NOMO-1 treated with dmso at 0.1 percent for 144 hours (cell line): Measurements from ENCODE around the gene KIRREL2.
"Not testable (repeated sequence)": the region's sequence is repeated elsewhere in the genome, so short reads cannot be mapped to it uniquely, and the experiment has no call there.

Source experiments
- DNase-seq: peaks from one replicate; lab custom pipeline; 2025; ENCODE audit not compliant: unreplicated experiment; lab: John Stamatoyannopoulos, UW

Gene KIRREL2

GRCh38 chr19:35856546-35857149 is at the start of gene KIRREL2:
Gene KIRREL2, plus strand, starts transcription at chr19:35856911. Its CDS starts 209 bp downstream, at chr19:35857120.
- peak; percentile 45 for DNase-seq

DNA sequence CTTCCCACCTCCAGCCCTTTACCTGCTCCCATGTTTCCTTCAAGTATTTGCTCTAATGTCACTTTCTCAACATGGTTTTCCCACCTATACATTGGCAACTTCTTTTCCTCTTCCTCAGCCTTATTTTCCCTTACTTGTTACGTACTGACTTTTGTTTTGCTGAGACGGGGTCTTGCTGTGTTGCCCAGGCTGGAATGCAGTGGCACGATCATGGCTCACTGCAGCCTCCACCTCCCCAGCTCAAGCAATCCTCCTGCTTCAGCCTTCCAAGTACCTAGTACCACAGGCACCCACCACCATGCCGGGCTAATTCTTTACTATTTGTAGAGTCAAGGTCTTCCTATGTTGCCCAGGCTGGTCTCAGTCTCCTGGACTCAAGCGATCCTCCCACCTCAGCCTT is 49.1 kb upstream of the KIRREL2 start:
- DNase-seq: no peak

DNA sequence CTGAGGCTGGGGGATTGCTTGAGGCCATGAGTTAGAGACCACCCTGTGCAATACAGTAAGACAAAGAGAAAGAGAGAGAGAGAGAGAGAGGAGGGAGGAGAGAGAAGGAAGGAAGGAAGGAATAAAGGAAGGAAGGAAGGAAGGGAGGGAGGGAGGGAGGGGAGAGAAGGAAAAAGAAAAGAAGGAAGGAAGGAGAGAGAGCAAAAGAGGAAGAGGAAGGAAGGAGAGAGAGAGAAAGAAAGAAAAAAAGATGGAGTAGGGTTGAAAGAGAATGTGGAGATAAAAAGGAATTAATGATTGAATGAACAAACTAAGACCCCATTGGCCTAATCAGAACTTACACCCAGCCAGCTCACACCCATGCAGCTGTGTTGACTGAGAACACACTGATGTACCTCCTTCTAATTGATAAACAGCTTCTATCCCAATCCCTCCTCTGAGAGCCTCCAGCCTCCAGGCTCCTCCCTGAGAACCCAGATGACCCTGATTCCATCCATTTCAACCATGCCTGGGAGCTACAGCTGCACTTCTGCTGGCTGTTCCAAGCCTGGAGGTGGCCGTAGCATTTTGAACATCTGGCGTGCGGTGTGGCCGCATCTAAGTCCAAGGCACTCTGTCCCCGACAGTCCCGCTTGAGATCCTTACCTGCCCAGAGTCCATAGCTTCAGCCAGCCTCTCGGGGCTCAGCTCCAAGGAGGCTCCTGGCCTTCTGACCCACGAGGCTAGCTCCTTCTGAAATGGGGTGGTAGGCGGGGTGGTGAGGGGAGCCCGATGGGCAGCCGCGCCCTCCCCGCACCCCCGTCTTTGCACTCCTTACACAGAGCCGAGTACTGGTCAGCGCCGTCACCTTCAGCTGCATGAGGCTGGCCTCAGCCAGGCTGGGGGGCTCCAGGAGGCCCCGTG is 45.1 kb upstream of the KIRREL2 start:
- no peak for DNase-seq

DNA sequence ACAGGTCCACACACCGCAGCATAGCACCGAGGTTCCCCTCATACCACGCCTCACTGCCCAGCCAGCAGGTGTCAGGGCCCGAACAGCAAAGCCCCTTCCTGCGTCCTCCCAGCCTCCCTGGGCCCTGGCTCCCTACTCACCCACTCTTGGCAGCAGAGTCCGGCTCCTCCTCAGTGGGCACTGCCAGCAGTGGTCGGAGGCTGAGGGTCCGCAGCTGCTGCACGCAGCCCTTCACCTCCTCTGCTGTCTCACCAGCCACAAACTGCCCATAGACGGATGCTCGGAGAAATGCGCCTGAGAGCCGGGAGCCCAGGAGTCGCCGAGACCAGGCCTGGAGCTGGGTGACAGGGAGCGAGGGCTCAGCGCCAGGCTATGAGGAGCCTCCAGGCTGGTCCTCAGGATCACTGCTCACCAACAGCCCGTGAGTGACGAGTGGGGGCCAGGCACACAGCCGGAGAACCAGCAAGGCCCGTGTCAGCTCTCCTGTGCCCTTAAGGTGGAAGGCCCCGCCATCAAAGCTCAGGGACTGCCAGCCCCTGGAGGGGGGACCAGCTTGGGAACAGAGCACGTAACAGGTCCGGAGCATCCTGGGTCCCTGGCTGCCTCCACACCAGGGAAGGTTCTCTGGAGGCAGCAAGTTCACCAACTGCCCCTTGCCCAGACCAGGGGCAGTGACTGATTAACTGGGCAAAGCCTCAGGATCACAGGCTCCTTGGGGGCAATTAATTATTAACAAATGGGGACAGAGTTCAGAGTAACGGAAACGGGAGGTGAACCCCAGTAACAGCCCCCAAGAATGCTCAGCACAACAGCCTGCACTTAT is 44.3 kb upstream of the KIRREL2 start, which contains the start of gene PRODH2:
TSS of gene PRODH2 (minus strand) at position 626 of the 823 bp plus-strand sequence. CDS start at position 586, 40 bp downstream.
- no peak for DNase-seq

DNA sequence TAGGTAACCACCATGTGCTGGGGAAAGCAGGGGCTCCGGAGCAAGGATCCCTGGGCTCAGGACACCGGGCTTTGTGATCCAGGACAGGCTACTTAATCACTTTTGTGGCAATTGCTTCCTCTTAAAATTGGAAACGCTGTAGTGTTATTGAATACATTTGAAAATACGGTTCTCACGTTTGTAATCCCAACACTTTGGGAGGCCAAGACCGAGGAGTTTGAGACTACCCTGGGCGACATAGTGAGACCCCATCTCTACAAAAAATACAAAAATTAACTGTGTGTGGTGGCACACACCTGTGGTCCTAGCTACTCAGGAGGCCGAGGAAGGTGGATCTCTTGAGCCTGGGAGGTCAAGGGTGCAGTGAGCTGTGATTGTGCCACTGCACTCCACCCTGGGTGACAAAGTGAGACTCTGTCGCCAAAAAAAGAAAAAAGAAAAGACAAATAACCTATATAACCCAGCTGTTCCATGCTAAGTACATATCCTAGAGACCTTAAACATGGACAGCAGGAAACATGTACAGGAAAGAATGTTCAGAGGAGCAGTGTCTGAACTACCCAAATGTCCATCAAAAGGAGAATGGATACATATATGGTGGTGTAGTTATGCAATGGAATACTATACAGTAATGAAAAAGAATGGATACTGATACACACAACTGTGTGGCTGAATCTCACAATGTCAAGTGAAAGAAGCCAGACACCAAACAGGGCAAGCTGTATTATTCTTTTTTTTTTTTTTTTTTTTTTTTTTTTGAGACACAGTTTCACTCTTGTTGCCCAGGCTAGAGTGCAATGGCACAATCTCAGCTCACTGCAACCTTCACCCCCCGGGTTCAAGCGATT is 43.4 kb upstream of the KIRREL2 start:
- no peak for DNase-seq

DNA sequence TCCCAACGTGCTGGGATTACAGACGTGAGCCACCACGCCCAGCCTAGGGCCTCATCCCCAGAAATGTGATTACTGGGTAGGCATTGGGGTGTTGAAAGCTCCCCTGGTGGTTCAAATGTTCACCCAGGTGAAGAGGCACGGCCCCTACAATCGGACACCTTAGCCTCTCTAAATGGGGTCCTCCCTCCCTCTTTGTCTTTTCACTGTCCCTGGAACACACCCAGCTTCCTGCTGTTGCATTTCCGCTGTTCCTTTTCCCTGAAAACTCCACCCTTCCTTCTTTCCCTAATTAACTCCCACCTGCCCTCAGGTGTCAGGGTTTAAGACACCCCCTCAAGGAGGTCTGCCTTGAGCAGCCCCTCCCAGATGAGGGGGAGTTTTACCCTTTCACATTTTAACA is 40.4 kb upstream of the KIRREL2 start:
- DNase-seq: no peak

DNA sequence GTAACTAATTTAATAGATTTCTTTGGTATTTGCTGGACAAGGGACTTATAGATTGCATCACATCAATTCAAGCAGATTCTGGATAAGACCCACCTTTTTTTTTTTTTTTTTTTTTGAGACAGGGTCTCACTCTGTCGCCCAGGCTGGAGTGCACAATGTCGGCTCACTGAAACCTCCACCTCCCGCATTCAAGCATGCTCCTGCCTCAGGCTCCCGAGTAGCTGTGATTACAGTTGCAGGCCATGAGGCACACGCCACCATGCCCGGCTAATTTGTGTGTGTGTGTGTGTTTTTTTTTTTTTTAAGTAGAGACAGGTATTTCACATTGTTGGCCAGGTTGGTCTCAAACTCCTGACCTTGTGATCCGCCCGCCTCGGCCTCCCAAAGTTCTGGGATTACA is 39.9 kb upstream of the KIRREL2 start:
- DNase-seq: no peak

GRCh38 chr19:35818445-35818844 is 38.3 kb upstream of the KIRREL2 start:
- DNase-seq: no peak

DNA sequence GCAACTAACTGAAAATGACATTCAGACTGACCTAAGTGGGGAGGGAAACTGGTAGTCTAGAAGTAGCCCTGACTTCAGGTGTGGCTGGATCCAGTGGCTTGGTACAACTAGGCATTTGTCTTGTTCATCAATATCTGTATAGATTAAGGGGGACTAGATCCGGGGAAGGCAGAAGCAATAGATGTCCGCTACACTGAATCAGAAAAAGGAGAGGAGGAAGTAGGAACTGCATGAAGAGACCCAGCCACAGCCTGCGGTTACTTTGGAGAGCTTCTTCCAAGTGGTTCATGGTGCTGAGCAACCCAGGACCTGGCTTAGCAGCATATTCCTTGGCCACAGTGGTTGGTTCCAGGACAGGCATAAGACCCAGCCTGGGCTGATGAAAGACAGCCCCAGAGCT is 34.1 kb upstream of the KIRREL2 start:
- peak; percentile 78 for DNase-seq

DNA sequence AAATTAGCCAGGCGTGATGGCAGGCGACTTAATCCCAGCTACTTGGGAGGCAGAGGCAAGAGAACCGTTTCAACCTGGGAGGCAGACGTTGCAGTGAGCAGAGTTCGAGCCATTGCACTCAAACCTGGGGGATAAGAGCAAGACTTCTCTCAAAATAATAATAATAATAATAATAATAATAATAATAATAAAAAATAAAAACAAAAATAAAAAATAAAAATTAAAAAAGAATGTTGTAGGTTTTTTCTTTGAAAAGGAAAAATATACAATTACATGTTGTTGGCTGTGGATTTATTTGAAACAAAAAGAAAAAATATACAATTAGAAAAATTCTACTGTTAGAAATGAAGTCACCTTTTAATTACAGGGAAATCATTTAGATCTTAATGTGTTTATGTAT is 32.6 kb upstream of the KIRREL2 start:
- no peak for DNase-seq

GRCh38 chr19:35828692-35829301 is 27.9 kb upstream of the KIRREL2 start:
- no peak for DNase-seq

DNA sequence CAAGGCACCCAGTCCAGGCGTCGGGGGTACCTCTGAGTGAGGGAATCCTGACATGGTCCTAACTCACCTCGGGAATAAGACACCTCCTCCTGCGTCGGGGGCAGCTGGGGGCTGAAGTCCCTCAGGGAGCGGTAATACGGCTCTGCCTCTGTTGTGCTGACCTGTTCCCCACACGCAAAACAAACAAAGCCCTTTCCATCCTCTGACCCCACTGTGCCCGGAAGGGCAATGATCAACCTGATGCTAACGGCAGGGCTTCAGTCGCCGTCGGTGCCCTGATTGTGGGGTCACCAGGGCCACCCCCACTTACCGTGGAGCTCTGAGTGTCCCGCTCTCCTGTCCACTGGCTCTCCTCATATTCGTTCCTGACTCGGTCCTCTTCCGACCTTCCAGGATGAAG is 25.7 kb upstream of the KIRREL2 start:
- no peak for DNase-seq

GRCh38 chr19:35832054-35832453 is 24.7 kb upstream of the KIRREL2 start:
- DNase-seq: no peak

DNA sequence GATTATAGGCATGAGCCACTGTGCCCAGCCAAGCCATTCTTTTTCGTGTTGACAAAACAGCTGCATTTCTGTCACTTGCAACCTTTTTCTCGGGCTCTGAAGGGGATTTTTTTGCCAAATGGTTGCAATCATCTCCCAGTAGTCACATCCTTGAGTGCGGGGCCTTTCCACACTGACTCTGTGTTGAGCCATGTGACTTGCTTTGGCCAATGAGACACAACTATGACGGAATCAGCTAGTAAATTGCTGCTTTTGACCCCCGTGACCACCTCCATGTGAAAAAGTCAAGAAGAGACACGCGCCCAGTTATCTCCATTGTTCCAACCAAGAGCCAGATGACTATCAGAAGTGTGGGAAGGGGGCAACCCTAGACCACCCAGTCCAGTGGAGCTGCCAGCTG is 22.7 kb upstream of the KIRREL2 start:
- DNase-seq: no peak

GRCh38 chr19:35836096-35836495 is 20.6 kb upstream of the KIRREL2 start:
- not testable (repeated sequence) for DNase-seq

DNA sequence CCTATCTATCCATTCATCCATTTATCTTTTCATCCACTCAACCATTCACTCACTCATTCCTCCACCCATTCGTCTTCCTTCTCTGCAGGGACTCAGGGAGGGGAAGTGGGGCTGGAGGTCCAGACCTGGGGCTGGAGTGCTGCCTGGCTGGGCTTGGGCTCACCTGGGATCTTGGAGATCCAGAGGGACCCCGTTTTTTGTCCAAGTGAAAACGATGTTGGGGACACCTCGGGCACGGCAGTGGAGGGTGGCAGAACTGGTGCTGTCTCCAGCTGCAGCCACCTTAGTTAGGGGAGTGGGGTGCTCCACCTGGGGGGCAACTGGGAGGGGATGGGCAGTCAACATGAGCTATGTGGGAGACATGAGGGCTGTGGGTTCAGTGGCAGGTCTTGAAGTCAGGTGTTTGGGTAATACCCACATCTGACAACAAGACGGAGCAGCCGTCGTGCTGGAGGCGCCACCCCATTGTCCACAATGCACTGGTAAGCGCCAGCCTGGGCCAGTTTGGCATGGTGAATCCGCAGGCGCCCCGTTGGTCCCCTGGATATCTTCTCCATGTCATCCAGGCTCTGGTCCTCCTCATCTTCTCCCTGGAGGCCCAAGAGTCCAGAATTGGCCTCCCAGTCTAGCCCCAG is 14.6 kb upstream of the KIRREL2 start:
- DNase-seq: no peak

DNA sequence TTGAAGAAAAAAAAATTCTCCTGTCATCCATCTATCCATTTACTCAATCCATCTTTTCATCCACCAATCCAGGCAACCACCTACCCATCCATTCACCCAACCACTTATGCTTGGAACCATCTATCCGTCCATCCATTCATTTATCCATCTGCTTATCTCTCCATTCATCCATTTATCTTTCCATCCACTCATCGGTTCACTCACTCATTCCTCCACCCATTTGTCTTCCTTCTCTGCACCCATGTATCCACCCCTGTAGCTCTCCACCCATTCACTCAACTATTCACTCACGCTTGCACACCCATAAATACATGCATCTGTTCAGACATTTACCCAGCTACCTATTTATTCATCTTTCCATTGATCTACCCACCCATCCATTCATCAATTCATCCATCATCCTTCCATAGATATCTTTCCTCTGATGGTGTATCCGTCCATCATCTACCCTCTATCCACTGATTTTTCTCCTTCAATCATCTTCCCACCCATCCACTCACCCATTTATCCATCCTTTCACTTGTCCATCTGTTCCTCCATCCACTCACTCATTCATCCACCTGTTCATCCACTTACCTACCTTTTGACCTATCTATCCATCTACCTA is 13.9 kb upstream of the KIRREL2 start:
- DNase-seq: no peak

- no peak for DNase-seq
Observed at GRCh38 chr19:35843676-35844481, 12.8 kb upstream of the KIRREL2 start.
